Measurements from ENCODE around the gene SLC24A5. TPM values are rescaled to one million over a fixed set of nuclear protein-coding genes. Genes with fewer than 3 reads are reported as not detected.
A peak's percentile ranks its signal among the peaks of the same experiment; 100 is the strongest.

SLC24A5 gene
- total RNA-seq, 1 donor from 2014 or later = not detected

DNA sequence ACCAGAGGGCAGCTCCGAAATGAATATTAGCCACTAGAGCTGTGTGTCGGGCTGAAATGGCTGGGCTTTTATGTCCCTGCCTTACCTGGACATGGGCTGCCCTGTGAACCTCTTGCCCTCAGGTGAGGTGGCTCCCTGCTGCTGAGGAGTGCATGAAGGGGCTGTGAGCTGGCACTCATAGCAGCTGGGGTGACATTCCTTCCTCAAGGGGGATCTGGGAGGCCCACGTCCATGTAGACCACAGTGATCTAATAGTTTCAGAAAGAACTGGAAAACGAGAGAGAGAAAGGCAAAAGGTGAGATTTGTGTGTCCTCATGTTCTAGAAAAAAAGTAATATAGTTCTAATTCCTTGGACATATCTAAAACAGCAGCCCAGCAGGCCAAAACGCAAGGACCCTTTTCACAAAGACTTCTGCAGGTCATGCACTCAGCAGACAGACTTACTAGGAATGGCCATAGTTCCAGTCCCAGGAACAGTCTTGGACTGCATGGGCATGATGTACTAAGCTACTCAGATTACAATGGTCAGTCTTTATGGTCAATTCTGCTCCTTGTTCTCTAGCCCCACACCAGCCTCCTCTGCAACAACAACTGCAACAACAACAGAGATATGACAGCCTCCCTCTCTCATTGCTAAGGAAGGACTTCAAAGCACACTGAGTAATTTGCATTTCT, 10.8 kb upstream of the SLC24A5 start:
- Histone ChIP-seq H3K36me3 (no peaks in the 10 kb centered on the region), H3K4me3 (no peak overlapping the region), H3K9me3 (no peaks in the 10 kb centered on the region), H3K4me1 (peaks cover 0 to 5% of the 10 kb centered on the region in 2 donors), H3K27me3 (no peaks in the 10 kb centered on the region), H3K27ac (no peak overlapping the region)
- DNase-seq (ENCODE audit: low spot score in 2 of 2) = no peak
- intact Hi-C loops (cut with DNase I) = no loop called here
- TF ChIP-seq, protein P1, sequence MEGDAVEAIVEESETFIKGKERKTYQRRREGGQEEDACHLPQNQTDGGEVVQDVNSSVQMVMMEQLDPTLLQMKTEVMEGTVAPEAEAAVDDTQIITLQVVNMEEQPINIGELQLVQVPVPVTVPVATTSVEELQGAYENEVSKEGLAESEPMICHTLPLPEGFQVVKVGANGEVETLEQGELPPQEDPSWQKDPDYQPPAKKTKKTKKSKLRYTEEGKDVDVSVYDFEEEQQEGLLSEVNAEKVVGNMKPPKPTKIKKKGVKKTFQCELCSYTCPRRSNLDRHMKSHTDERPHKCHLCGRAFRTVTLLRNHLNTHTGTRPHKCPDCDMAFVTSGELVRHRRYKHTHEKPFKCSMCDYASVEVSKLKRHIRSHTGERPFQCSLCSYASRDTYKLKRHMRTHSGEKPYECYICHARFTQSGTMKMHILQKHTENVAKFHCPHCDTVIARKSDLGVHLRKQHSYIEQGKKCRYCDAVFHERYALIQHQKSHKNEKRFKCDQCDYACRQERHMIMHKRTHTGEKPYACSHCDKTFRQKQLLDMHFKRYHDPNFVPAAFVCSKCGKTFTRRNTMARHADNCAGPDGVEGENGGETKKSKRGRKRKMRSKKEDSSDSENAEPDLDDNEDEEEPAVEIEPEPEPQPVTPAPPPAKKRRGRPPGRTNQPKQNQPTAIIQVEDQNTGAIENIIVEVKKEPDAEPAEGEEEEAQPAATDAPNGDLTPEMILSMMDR (IDR thresholded peaks at IDR 0.05) = no peak

DNA sequence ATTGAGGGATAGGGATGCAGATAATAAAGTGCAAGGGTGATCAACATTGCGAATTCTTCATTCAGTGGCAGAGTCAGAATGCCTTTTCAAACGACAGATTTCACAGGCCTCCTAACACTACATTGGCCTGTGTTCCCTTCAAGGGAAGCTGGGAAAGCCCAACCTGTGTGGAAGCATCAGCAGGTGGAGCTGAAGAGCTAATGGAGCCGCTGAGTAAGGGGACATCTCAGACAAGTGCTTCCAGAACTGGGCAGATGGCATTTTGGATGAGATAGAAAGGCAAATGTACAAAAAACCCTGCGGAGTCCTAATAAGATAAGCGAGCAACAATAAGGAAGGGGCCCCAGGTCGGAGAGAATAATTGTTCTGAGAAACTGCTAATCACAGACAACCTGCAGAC, 8.5 kb upstream of the SLC24A5 start:
- TF ChIP-seq, protein P1 (IDR thresholded peaks at IDR 0.05) = peak; percentile 12 to 49 (median 28)
- Histone ChIP-seq H3K27me3 (no peaks in the 10 kb centered on the region), H3K27ac (no peak overlapping the region), H3K4me3 (no peak overlapping the region), H3K9me3 (no peaks in the 10 kb centered on the region), H3K4me1 (peaks cover 0 to 5% of the 10 kb centered on the region in 2 donors), H3K36me3 (no peaks in the 10 kb centered on the region)
- no peak for DNase-seq (ENCODE audit: low spot score in 2 of 2)
- intact Hi-C loops (cut with DNase I) = loop anchor here (2.0 kb wide), 1 partner anchor 139 kb away; no protein-coding TSS in a partner anchor

DNA sequence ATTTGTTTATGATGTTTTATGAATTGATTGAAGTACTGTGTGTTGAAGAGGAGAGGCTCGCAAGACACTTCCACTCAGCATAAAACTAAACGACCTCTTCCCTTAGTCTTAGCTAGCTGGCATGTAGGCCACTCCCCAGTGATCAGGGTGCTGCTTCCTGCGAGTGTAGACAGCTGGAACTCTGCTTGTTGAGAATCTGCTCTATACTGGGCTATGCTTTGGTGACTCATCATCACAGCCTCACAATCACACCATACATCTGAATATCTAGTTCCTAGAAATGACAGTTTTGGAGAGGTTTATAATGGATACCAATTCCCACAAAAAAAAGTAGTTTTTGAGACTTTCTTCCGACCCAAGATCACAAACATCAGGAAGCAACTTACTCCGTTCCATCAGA, 1.5 kb upstream of the SLC24A5 start:
- TF ChIP-seq, protein P1 (IDR thresholded peaks at IDR 0.05) = no peak
- H3K27ac ChIP-seq = no peak overlapping the region
- H3K4me3 ChIP-seq = no peak overlapping the region
- no peak for DNase-seq (ENCODE audit: low spot score in 2 of 2)
- H3K4me1 ChIP-seq = no peaks in the 10 kb centered on the region
- H3K27me3 ChIP-seq = no peaks in the 10 kb centered on the region
- no peaks in the 10 kb centered on the region for H3K9me3 ChIP-seq
- H3K36me3 ChIP-seq = no peaks in the 10 kb centered on the region
- intact Hi-C loops (cut with DNase I) = no loop called here

DNA sequence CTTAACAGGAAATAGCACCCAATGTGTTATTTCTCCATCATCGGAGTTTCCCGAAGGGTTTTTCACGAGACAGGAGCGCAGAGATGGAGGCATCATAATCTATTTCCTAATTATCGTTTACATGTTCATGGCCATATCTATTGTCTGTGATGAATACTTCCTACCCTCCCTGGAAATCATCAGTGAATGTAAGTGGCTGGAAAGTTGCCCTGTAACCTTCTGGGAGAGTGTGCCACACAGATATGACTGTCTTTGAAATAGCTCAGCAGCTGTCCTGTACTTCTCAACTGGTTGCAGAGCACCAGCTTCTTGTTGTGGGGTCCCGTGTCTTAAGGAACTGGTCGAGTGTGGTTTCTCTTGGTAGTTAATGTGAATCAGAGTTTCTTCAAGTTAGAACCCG, 1.1 kb downstream of the SLC24A5 start:
- Histone ChIP-seq H3K4me1 (no peaks in the 10 kb centered on the region), H3K9me3 (no peaks in the 10 kb centered on the region), H3K36me3 (no peaks in the 10 kb centered on the region), H3K4me3 (no peak overlapping the region), H3K27me3 (no peaks in the 10 kb centered on the region), H3K27ac (no peak overlapping the region)
- TF ChIP-seq, protein P1 (IDR thresholded peaks at IDR 0.05) = no peak
- intact Hi-C loops (cut with DNase I) = no loop called here
- no peak for DNase-seq (ENCODE audit: low spot score in 2 of 2)

DNA sequence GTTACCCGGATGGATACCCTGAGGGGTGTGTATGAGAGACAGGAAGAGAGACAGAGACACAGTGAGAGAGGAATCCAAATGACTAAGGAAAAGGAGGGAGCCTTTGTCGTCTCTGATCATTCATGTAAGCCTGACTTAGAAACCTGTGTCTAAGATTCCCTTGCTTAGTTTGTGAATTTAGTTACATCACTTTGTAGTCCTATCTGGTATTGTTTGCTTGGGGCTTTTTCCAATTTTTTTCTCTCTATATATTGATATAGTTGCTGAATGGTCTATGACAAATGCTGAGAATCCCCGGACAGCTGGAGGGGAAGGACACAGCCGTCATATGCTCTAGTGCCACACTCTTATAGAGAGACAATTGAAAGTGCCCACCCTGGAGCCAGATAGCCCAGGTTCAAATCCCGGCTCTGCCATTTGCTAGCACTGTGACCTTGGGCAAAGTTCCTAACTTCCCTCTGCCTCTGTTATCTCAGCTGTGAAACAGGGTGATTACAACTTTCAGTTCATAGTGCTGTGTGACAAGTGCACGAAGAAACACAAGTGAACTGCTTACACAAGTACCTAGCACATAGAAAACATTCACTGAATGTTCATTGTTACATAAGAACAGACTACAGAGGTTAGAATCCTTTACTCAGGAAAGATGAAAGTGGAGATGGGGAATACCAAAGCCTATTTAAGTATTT, 6.0 kb downstream of the SLC24A5 start:
- intact Hi-C loops (cut with DNase I) = no loop called here
- Histone ChIP-seq H3K4me1 (no peaks in the 10 kb centered on the region), H3K27ac (no peak overlapping the region), H3K9me3 (no peaks in the 10 kb centered on the region), H3K36me3 (no peaks in the 10 kb centered on the region), H3K27me3 (no peaks in the 10 kb centered on the region), H3K4me3 (no peak overlapping the region)
- TF ChIP-seq, protein P1 (IDR thresholded peaks at IDR 0.05) = no peak
- no peak for DNase-seq (ENCODE audit: low spot score in 2 of 2)

All from ascending aorta (tissue), 2 donors.